Adipocyte (in vitro differentiated cells): Measurements from ENCODE around the gene FTO.

Experiments
- DNase-seq: peaks from one replicate; pipeline ENCODE4 v3.0.0-alpha.2; 2015; ENCODE audit warnings: low read depth
- H3K27me3 ChIP-seq: replicated peaks from 2 replicates; pipeline ENCODE4 v1.7.0; 2013; ENCODE audit warnings: mild to moderate bottlenecking, low read length, moderate library complexity; ENCODE audit not compliant: control insufficient read depth, insufficient read depth
- H3K36me3 ChIP-seq: 2 replicates; pipeline ENCODE4 v1.7.0; 2013; ENCODE audit warnings: low read length, mild to moderate bottlenecking, moderate library complexity; ENCODE audit not compliant: control insufficient read depth, insufficient read depth, severe bottlenecking
- H3K4me1 ChIP-seq: 2 replicates; pipeline ENCODE4 v1.7.0; 2013; ENCODE audit warnings: mild to moderate bottlenecking, low read length, moderate library complexity; ENCODE audit not compliant: control insufficient read depth, insufficient read depth
- H3K4me3 ChIP-seq: 2 replicates; pipeline ENCODE4 v1.7.0; 2013; ENCODE audit warnings: mild to moderate bottlenecking, low read length, moderate library complexity
- H3K9ac ChIP-seq: 2 replicates; pipeline ENCODE4 v1.7.0; 2013; ENCODE audit warnings: mild to moderate bottlenecking, low read length, moderate library complexity
- H3K9me3 ChIP-seq: 2 replicates; pipeline ENCODE4 v1.7.0; 2013; ENCODE audit warnings: mild to moderate bottlenecking, low read length, moderate library complexity; ENCODE audit not compliant: control insufficient read depth

The FTO gene

GRCh38 chr16:53922067-53922806 is 218.3 kb downstream of the FTO start:
- H3K9ac ChIP-seq, result no peak overlapping the region
- DNase-seq, result no peak
- H3K36me3 ChIP-seq, result no peaks in the 10 kb centered on the region
- no peaks in the 10 kb centered on the region for H3K27me3 ChIP-seq
- H3K4me1 ChIP-seq, result peaks cover 18% of the 10 kb centered on the region
- H3K4me3 ChIP-seq, result no peak overlapping the region
- H3K9me3 ChIP-seq, result no peaks in the 10 kb centered on the region

DNA sequence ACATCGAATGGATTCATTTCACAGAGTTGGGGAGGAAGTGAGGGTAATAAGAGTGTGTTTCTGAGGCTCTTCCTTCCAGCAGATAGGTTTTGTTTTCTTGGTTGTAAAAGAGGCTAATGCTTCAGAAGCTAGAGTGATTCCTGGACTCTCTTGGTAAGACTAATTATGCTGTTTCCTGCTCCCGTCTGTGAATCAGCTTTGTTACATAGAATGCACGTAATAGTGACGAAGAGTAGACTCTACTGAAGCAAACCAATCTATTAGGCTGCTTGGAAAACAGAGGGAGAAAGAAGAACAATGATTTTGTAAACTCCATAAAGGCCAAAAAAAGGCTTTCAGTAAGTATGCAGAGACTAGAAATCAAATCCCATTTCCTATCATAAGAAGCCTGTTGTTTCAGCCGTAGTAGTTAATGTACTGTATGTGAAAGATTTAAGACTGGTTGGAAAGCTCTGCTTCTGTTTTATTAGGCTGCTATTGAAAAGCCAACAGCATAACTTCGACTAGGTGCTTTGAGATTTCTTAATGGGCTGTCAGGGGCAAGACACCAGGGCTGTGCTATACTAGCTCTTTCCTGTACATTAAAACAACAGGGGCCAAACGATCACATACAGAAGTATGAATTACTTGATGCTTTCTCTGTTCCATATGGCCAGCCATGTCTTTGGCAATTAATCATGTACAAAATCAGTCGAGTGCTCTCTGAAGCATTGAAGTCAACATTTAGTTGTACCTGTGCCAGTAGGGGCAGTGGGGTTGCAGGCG is 219.0 kb downstream of the FTO start:
- Histone ChIP-seq H3K9ac (no peak overlapping the region), H3K9me3 (no peaks in the 10 kb centered on the region), H3K4me3 (no peak overlapping the region), H3K4me1 (peaks cover 18% of the 10 kb centered on the region), H3K36me3 (no peaks in the 10 kb centered on the region), H3K27me3 (no peaks in the 10 kb centered on the region)
- no peak for DNase-seq

- Histone ChIP-seq H3K4me1 (peaks cover 18% of the 10 kb centered on the region), H3K4me3 (no peak overlapping the region), H3K36me3 (no peaks in the 10 kb centered on the region), H3K27me3 (no peaks in the 10 kb centered on the region), H3K9ac (no peak overlapping the region), H3K9me3 (no peaks in the 10 kb centered on the region)
- no peak for DNase-seq
These were observed 220.6 kb downstream of the FTO start for GRCh38 chr16:53924331-53925106.

GRCh38 chr16:53925107-53925410 is 221.1 kb downstream of the FTO start:
- no peak for DNase-seq
- no peaks in the 10 kb centered on the region for H3K27me3 ChIP-seq
- no peaks in the 10 kb centered on the region for H3K36me3 ChIP-seq
- no peaks in the 10 kb centered on the region for H3K9me3 ChIP-seq
- no peak overlapping the region for H3K4me3 ChIP-seq
- peaks cover 18% of the 10 kb centered on the region for H3K4me1 ChIP-seq
- H3K9ac ChIP-seq, result no peak overlapping the region

DNA sequence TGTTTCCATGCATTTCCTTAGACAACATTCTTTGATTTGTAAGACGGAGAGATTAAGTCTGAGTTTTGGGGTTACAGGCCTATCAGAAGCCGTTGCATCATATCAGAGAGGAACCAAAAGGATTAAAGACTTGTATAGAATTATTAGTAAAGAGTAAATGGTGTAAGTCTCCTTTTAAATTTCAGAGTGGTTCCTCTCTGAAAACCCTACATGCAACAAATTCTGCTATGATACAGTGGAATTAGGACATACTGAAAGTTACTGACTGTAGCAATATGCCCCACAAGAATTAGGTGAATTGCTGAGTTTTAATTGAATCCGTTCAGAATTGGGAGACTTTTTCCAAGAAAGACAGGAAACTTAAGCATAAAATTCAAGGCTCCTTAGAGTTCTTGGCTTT is 221.6 kb downstream of the FTO start:
- Histone ChIP-seq H3K9ac (no peak overlapping the region), H3K27me3 (no peaks in the 10 kb centered on the region), H3K9me3 (no peaks in the 10 kb centered on the region), H3K4me1 (peaks cover 18% of the 10 kb centered on the region), H3K36me3 (no peaks in the 10 kb centered on the region), H3K4me3 (no peak overlapping the region)
- no peak for DNase-seq

DNA sequence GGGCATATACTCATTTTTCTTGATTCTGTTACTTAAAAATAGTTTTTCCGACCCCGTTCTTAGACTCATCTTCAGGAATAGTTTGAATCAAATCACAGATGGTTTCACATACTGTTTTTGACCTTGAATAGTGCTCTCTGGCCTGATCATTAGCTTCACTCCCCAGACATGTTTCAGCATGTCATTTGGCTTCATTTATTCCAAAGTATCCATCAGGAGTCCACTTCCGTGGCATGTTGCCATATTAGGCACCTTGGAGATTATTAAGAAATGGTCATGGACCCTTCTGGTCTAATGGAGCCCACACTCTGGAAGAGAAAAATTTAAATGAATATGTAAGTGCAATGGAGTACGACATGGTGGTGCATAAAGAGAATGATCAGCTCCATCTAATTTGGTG is 222.3 kb downstream of the FTO start:
- no peak overlapping the region for H3K4me3 ChIP-seq
- H3K27me3 ChIP-seq, result no peaks in the 10 kb centered on the region
- DNase-seq, result no peak
- peaks cover 18% of the 10 kb centered on the region for H3K4me1 ChIP-seq
- H3K9me3 ChIP-seq, result no peaks in the 10 kb centered on the region
- no peaks in the 10 kb centered on the region for H3K36me3 ChIP-seq
- H3K9ac ChIP-seq, result no peak overlapping the region

DNA sequence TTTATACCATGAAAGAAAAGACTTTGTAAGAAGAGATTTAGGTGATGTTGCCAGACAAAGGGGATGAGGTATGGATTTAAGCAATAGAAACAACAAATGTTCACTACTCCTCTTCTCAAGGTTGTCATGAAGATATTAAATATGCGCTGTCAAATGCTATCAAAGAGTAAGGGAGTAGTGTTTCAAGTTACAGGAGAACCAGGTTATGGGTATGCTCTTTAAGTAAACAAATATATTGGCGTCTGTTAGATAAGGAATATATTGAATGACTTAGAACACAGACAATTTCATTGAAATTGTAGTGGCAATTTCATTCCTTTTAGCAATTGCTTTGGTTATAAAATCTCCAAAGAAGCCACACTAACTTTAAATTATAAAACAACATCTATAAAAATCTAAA is 229.0 kb downstream of the FTO start:
- H3K4me3 ChIP-seq, result no peak overlapping the region
- H3K27me3 ChIP-seq, result no peaks in the 10 kb centered on the region
- H3K36me3 ChIP-seq, result peaks cover 38% of the 10 kb centered on the region
- H3K9ac ChIP-seq, result no peak overlapping the region
- no peaks in the 10 kb centered on the region for H3K9me3 ChIP-seq
- no peaks in the 10 kb centered on the region for H3K4me1 ChIP-seq
- DNase-seq, result no peak

DNA sequence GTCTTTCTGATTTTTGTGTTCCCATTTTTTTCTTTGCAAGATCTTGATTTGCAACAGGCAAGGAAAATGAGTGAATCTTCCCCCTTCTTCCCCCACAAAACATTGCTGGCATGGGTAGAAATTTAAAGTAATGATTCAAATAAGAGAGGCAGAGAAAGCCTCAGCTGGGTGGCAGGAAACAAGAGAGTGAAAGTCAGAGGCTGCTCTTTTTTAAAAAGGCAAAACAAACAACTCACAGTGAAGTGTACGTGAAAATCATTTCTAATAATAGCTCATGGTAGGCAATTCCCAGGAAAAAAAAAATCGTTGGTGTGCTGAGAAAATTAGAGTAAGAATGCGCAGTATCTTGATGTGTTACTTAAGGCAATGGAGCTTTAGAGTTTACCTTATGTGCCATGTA is 229.5 kb downstream of the FTO start:
- H3K4me1 ChIP-seq, result no peaks in the 10 kb centered on the region
- no peak for DNase-seq
- no peak overlapping the region for H3K4me3 ChIP-seq
- H3K27me3 ChIP-seq, result no peaks in the 10 kb centered on the region
- H3K9ac ChIP-seq, result no peak overlapping the region
- H3K9me3 ChIP-seq, result no peaks in the 10 kb centered on the region
- peaks cover 38% of the 10 kb centered on the region for H3K36me3 ChIP-seq

DNA sequence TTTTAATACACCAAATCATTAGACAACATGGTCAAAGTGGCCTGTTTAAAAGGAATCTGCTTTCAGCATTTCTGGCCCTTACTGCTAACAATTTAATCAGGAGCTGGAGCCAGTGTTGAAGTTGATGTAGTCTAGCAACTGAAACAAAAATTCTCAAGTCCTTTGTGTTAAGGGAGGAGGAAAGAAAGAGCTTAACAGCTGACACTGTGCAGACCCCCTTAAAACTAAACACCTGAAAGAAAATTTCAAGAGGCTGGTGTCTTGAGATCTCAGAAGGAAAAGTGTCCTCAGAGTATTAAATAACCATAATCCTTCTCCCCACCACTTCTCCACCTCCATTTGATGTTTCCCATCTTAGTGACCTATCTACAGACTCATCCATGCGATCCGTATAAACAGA is 232.1 kb downstream of the FTO start:
- Histone ChIP-seq H3K4me3 (no peak overlapping the region), H3K36me3 (peaks cover 38% of the 10 kb centered on the region), H3K4me1 (no peaks in the 10 kb centered on the region), H3K9me3 (no peaks in the 10 kb centered on the region), H3K27me3 (no peaks in the 10 kb centered on the region), H3K9ac (no peak overlapping the region)
- no peak for DNase-seq

GRCh38 chr16:53936529-53936928 is 232.6 kb downstream of the FTO start:
- H3K36me3 ChIP-seq, result peaks cover 38% of the 10 kb centered on the region
- H3K9ac ChIP-seq, result no peak overlapping the region
- no peak overlapping the region for H3K4me3 ChIP-seq
- no peaks in the 10 kb centered on the region for H3K4me1 ChIP-seq
- DNase-seq, result no peak
- no peaks in the 10 kb centered on the region for H3K27me3 ChIP-seq
- H3K9me3 ChIP-seq, result no peaks in the 10 kb centered on the region

DNA sequence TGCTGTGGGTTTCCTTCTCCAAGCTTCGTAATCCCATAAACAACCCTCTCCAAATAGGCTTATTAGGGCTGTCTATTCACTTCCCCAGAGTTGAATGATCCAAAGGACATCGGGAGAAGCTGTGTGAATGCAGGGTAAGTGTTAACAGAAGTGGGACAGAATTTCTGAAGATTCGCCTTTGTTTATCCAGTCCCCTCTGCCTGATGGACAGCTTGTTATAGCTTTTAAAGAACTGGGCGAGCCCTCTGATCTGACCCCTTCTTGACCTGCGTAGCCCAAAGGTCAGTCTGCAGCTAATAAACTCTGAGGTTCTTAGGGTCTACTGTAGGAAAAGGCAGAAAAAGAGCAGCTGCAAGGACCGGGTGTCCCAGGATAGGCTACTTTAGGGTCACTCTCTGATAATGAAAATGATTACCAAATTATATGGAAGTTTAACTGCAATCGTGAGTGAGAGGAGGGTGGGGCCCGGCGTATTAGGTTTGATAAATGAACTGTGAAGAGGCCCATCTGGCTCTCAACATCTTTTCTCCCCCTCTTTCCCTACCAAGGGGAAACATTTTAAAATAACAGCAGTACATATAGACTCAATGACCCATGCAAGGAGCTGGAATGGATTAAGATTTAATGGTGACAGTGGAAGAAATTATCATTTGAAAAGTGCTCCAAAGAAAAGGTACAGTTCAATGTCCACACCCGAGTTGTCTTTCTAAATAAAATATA is 233.4 kb downstream of the FTO start:
- H3K9me3 ChIP-seq, result no peaks in the 10 kb centered on the region
- peaks cover 38% of the 10 kb centered on the region for H3K36me3 ChIP-seq
- no peak for DNase-seq

More for the DNA sequence above, 233.4 kb downstream of the FTO start:
- Histone ChIP-seq H3K27me3 (no peaks in the 10 kb centered on the region), H3K9ac (no peak overlapping the region), H3K4me1 (no peaks in the 10 kb centered on the region), H3K4me3 (no peak overlapping the region)
